ENCODE measurements around the gene SHMT2. TPM values are rescaled to one million over a fixed set of nuclear protein-coding genes. Genes with fewer than 3 reads are reported as not detected.
A peak's percentile ranks its signal among the peaks of the same experiment; 100 is the strongest.

SHMT2 gene
- total and polyA plus RNA-seq, 9 of the 15 experiments (the other 6 are each of a cell fraction or from before 2014, with no cell fraction given) = 46.1 to 319 (median 115) TPM

DNA sequence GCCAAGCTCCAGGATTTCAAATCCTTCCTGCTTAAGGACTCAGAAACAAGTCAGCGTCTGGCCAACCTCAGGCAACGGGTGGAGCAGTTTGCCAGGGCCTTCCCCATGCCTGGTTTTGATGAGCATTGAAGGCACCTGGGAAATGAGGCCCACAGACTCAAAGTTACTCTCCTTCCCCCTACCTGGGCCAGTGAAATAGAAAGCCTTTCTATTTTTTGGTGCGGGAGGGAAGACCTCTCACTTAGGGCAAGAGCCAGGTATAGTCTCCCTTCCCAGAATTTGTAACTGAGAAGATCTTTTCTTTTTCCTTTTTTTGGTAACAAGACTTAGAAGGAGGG lies 4.7 kb downstream of the SHMT2 start:
- POLR2A ChIA-PET = interaction anchor here (0.6 kb wide), 4 partner anchors 208 to 859 kb away, joined by 3 to 5 read pairs (median 3); no protein-coding TSS in a partner anchor
- no peaks in the 10 kb centered on the region for H3K27me3 ChIP-seq (ENCODE audit: control insufficient read depth in 2 of 2, insufficient read depth in 2 of 2, low read length in 2 of 2)
- TSS peak; percentile 15 for BruUV-seq (replicated peaks)

More for the DNA sequence above, 4.7 kb downstream of the SHMT2 start:
- TF ChIP-seq POLR2B (IDR thresholded peaks at IDR 0.05; ENCODE audit: low read depth, partially characterized antibody) (no peak), CBFA2T3 (IDR thresholded peaks at IDR 0.05) (no peak), DIDO1 (tag; IDR thresholded peaks at IDR 0.05; ENCODE audit: low read depth) (no peak), CBX3 (IDR thresholded peaks at IDR 0.05; ENCODE audit: borderline replicate concordance in 1 of 2, low read length in 2 of 2) (no peak), ZBTB1 (CRISPR knock-in tag; IDR thresholded peaks at IDR 0.05; ENCODE audit: borderline replicate concordance, low read depth) (no peak), ZKSCAN8 (CRISPR knock-in tag; IDR thresholded peaks at IDR 0.05) (no peak), SRSF3 (IDR thresholded peaks at IDR 0.05; ENCODE audit: insufficient read depth, low read length) (no peak), GABPA (tag; conservative IDR thresholded peaks at IDR 0.05; ENCODE audit: low read depth) (no peak), RBBP5 (IDR thresholded peaks at IDR 0.05; ENCODE audit: borderline replicate concordance, insufficient read depth, low read length, poor library complexity, severe bottlenecking) (no peak), ZNF586 (CRISPR knock-in tag; conservative IDR thresholded peaks at IDR 0.05) (no peak), ELF2 (CRISPR knock-in tag; IDR thresholded peaks at IDR 0.05) (no peak)
- TF ChIP-seq, protein P1, sequence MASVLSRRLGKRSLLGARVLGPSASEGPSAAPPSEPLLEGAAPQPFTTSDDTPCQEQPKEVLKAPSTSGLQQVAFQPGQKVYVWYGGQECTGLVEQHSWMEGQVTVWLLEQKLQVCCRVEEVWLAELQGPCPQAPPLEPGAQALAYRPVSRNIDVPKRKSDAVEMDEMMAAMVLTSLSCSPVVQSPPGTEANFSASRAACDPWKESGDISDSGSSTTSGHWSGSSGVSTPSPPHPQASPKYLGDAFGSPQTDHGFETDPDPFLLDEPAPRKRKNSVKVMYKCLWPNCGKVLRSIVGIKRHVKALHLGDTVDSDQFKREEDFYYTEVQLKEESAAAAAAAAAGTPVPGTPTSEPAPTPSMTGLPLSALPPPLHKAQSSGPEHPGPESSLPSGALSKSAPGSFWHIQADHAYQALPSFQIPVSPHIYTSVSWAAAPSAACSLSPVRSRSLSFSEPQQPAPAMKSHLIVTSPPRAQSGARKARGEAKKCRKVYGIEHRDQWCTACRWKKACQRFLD (CRISPR knock-in tag; IDR thresholded peaks at IDR 0.05) = no peak
- TF ChIP-seq, protein P2, sequence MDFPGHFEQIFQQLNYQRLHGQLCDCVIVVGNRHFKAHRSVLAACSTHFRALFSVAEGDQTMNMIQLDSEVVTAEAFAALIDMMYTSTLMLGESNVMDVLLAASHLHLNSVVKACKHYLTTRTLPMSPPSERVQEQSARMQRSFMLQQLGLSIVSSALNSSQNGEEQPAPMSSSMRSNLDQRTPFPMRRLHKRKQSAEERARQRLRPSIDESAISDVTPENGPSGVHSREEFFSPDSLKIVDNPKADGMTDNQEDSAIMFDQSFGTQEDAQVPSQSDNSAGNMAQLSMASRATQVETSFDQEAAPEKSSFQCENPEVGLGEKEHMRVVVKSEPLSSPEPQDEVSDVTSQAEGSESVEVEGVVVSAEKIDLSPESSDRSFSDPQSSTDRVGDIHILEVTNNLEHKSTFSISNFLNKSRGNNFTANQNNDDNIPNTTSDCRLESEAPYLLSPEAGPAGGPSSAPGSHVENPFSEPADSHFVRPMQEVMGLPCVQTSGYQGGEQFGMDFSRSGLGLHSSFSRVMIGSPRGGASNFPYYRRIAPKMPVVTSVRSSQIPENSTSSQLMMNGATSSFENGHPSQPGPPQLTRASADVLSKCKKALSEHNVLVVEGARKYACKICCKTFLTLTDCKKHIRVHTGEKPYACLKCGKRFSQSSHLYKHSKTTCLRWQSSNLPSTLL (IDR thresholded peaks at IDR 0.05) = no peak
- WGBS (ENCODE audit: insufficient coverage, low coverage, missing lambda C conversion rate) = 68% methylated on average over 3 of the region's 3 CpGs
- H4K20me1 ChIP-seq (replicated peaks; ENCODE audit: control insufficient read depth, insufficient read depth, low read length) = peaks cover 17% of the 10 kb centered on the region
- intact Hi-C loops (cut with micrococcal nuclease) = no loop called here
- ATAC-seq (no peak), FAIRE-seq (no peak), DNase-seq (ENCODE audit: extremely low read depth in 1 of 4, low spot score in 3 of 4) (no peak)
- H3K4me3 ChIP-seq = no peak overlapping the region
- H3K9me3 ChIP-seq (replicated peaks; ENCODE audit: control insufficient read depth, insufficient read depth, low read depth, low read length) = no peaks in the 10 kb centered on the region
- no peak overlapping the region for H2AFZ ChIP-seq (ENCODE audit: low read depth, low read length)
- no peak overlapping the region for H3K4me2 ChIP-seq (ENCODE audit: insufficient read depth, low read length)
- peaks cover 27% of the 10 kb centered on the region for H3K79me2 ChIP-seq (ENCODE audit: control insufficient read depth, insufficient read depth, low read length)
- peaks cover 9% of the 10 kb centered on the region for H3K9me1 ChIP-seq (ENCODE audit: control insufficient read depth, insufficient read depth, low read length)
- H3K4me1 ChIP-seq (replicated peaks in 1 of 2; ENCODE audit: control insufficient read depth in 2 of 2, insufficient read depth in 2 of 2, low read length in 2 of 2) = peaks cover 38 to 77% of the 10 kb centered on the region in 2 experiments
- no peak overlapping the region for H3K9ac ChIP-seq (ENCODE audit: insufficient read depth in 1 of 2, low read depth in 2 of 2, low read length in 2 of 2)
- H3K36me3 ChIP-seq (ENCODE audit: control insufficient read depth, insufficient read depth, low read length) = peaks cover 53% of the 10 kb centered on the region; the same call in 2 of the 3 replicates
- CTCF ChIA-PET (ENCODE audit: low intra/inter-chr PET ratio) = interaction anchor here (0.7 kb wide), 1 partner anchor 1196 kb away, joined by 6 read pairs; no protein-coding TSS in a partner anchor
- in situ Hi-C loops (cut with MboI) = no loop called here
- peak overlapping the region; percentile 42; the same call in 2 of the 3 replicates for H3K27ac ChIP-seq (ENCODE audit: extremely low read depth, low read depth, low read length)

All from K562 (cell line).